Raji (cell line): Measurements from ENCODE around the gene DSC1.

Source experiments
- POLR2A ChIP-seq: IDR thresholded peaks from 2 replicates; pipeline ENCODE4 v1.6.1; 2011; ENCODE audit warnings: low read depth, low read length, control low read depth; ENCODE audit not compliant: insufficient read depth

Gene DSC1

DNA sequence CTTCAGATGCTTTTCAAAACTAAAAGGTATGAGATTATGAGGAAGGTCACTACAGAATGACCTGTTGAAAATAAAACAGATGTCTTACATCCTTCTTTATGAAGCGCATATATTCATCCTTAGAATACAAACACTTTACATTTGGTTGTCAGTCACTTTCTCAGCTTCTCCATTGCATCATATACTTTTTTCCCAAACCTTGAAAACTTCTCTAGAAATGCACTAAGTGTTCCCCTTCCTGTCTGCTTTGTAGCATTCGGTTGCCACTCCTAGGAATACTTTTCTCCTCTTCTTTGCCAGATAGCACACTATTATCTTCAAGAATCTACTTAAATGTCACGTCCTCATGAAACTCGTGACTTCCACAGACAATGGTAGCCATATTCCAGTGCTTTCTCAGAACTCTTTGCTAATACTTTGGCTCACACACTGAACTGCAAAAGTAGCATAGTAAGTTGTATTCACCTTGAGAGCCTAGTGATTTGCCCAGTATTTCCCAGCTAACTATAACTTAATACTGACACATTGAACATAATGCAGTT, 27.6 kb downstream of the DSC1 start:
- TF ChIP-seq POLR2A = no peak

DNA sequence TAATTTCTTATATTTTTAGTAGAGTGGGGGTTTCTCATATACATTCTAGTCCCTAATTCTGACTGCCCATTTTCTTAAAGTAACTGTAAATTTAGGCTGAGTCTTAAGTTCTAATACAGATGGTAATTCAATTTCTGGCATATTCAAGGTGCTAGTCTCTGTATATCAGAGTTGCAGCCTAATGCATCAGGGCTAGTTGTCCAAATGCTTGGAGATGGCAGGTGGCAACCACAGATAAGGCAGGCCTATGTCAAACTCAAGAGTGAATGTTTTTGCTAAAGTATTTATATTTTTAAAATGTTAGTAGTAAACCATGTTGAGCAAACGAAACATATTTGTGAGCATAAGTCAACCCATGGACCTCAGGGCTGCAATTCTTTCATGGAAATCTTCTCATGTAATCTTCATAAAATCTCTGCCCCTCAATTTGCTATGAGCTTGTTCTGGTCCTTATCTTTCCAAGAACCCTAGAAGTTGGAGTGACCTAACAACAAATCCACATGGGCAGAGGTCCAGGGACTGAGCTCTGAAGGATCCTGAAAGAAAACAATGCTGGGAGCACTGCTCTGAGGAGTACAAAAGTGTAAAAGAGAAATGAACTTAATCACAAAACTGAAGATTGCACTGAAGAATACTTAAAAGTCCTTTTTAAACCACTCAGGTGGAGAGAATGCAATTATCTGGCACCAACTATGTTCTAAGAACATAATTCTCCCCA, 33.1 kb downstream of the DSC1 start:
- no peak for TF ChIP-seq POLR2A

DNA sequence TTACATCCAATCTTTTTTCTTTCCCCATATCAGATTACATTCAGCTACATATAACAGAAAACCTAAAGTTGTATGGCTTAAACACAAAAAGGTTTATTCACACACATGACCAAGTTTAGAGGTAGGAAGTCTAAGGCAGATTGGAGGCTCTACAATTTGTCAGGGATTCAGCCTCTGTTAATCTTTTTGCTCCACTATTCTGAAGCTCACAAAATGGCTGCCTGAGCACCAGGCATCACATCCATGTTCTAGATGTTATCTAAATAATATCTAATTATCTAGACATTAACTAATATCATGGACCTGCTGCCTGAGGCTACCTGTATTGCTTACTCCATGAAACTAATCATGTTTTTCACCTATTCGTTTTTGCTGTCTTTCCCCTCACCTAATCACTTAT, 36.8 kb downstream of the DSC1 start:
- no peak for TF ChIP-seq POLR2A

DNA sequence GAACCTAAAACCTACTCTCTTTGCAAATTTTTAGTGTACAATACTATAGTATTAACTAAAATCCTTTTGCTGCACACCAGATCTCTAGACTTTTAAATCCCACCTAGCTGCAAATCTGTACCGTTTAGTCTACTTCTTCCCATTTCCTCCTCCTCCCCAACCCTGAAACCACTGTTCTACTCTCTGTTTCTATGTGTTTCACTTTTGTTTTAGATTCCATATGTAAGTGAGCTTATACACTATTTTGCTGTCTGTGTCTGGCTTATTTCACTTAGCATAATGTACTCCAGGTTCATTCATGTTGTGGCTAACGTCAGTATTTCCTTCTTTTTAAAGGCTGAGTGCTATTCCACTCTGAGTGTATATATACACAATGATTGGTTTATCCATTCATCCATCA, 42.1 kb downstream of the DSC1 start:
- TF ChIP-seq POLR2A = no peak

DNA sequence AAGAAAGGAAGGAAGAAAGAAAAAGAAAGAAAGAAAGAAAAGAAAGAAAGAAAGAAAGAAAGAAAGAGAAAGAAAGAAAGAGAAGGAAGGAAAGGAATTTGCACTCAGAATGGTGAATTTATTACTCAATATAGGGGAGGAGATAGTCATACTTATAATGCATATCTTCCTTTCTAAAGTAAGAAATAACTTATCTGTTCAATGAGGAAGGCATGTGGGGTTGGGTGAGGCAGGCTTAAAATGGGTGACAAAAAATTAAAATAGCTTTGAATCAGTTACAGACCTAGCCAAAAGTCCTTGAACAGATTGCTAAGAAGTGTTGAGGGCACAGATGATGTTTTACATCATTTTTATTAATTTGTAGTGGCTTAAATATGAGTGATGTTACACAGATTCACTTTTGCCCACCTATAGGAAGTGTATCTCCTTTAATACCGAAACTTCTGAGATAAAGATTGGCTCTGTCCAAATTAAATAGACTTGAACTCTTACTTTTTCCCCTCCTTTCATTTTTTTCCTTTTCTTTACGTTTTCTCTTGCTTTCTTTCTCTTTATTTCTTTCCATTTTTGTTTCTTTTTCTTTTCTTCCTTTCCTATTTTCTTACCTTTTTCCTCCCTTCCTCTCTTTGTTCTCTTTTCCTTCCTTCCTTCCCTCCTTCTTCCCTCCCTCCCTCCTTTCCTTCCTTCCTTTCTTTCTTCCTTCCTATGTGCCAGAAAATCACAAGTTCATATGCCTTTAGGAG, 45.6 kb downstream of the DSC1 start:
- no peak for TF ChIP-seq POLR2A

DNA sequence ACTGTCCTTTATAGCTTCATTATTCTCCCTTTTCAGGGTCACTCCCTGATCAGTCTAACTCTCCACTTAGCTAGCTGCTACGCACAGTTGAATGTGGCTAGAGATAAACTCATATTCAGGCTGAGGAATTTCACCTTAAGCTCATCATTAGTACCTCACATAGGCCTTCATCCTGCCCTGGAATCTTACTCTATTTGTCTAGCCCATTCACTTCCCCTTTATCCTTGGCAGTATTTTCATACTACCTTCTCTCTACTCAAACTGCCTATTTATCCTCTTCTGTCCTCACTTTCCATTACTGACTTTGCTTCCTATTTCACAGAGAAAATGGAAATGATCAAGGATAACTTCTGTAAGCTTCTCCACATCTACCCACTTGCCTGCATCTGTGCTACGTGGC, 49.9 kb downstream of the DSC1 start:
- TF ChIP-seq POLR2A = no peak

DNA sequence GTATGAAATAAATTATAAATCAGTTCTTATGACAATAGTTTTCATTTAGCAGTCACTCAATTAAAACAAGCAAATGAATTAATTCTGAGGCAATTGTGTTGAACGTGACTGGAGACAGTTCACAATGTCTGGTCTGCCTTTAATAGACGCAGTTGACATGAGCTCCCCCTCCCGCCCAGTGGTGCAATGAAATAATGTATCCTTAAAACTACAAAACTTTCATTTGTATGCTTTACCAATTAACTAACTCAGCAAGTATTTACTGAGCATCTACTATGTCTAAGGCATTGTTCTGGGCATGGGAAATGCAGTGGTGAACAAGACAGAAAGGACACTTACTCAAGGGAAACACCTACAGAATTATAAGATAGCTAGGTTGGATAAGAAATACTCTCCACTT, 56.9 kb downstream of the DSC1 start:
- TF ChIP-seq POLR2A = no peak

DNA sequence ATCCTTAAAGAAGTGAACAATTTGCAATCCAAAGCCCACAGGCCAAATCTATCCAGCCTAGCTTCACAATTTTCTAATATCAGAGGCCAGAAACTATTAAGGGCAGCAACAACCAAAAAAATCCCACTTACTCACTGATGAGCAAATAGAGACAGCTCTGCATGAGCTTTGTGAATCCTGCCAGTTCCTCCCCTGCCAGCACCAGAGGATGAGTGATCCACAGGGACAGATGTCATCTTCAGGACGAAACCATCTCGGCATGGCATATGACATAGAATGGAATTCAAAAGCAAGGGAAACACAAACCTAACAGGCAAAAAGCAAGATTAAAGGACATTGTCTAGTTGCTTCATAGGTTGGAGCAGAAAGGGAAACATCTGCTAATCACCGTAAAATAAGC, 58.2 kb downstream of the DSC1 start:
- TF ChIP-seq POLR2A = no peak

DNA sequence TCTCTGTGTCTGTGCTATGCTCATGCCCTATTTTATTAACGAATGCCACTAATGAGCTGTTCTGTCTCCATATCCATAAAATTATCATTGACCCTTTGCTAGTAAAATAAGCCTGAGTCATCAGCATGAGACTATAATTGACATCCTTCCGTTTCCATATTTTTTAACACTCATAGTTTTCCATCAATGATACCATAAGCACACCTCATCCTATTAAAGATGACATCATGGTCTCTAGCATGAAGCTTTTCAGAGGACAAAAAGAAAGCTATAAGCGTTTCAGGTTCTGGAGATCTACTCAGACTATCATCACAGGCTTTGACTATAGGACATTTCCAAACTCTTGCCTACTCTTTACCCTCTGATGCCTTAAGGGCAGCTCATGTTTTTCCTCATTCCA, 59.2 kb downstream of the DSC1 start:
- no peak for TF ChIP-seq POLR2A

DNA sequence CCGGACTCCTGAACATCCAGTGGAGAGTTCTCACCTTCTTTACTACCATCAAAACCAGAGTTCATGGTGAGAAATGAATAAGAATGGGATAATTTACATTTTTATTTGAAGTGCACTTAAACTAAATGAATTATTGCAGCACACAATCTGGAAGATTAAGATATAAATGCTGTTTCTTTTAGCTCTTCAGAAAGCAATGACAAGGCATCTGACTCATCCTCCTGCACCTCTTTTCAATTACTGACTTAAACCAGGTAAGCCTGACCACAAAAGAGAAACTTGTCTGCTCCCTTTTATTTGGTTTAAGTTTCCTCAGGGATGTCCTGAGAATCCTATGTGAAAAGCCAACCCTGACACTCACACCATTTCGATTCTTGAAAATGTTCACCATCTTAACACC, 59.7 kb downstream of the DSC1 start:
- TF ChIP-seq POLR2A = no peak

DNA sequence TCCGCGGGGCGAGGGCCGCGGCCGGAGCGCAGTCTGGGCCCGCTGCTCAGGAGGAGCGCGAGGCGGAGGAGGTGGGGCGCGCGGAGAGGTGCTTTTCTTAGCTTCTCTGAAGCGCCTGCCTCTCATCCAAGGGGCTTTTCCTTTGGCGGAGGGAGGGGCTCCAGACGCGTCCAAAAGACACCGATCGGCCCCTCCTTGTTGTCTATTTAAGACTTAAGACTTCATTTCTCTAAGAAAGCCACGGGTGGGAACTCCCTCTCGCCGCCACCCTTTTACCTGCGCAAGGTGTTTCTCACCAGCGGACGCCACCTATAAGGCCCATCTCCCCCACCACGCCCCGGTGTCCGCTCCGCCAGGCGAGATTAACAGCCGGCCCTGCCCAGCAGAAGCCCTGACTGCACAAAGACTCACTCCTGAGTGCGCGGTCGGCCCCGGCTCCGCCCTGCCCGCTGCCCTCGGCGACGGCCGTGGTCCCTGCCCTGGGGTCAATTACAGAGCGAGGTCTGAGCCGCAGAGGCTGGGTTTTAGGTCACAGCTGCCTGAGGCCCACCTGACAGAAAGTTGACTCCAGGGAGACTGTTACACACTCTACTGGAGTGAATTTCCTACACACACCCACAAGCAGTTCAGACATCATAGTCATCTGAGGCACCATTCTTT, 60.5 kb downstream of the DSC1 start, which contains the start of gene DSC2:
Gene DSC2, minus strand, starts transcription at position 397 of the 660 bp plus-strand sequence. CDS start 450 bp downstream, outside the sequence.
- no peak for TF ChIP-seq POLR2A

DNA sequence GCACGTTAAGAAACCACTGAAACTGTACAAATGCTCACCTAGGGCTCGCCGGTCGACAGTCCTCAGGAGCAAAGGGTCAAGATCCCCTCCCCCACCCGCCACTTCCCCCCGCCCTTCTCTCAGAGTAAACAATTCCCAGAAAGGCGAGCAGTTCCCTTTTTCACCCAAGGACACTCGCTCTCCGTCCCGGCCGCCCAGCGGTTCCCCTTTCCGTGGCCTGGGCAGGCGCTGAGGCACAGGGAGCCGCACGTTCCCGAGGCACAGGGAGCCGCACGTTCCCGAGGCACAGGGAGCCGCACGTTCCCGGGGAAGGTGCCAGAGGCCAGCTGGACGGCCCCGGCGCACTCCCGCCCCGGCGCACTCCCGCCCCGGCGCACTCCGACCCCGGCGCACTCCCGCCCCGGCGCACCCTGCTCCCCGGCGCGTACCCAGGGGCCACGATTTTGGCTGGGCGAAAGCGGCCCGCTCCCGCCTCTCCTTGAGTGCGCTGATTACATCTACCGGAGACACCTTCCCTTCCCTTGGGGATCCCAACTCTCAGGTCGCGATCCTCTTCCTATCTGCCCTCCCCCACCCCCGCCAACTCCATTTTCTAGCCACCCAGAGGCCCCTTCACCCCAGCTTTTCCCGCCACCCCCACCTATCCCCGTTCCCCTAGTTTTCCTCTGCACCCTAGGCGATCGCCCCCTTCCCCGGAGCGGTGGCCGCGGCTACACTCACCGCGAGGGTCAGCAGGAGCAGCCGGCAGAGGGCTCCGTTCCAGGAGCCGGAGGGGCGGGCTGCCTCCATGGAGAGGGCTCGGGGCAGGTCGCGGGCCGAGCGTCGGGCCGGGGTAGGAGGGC, 61.3 kb downstream of the DSC1 start:
- no peak for TF ChIP-seq POLR2A

DNA sequence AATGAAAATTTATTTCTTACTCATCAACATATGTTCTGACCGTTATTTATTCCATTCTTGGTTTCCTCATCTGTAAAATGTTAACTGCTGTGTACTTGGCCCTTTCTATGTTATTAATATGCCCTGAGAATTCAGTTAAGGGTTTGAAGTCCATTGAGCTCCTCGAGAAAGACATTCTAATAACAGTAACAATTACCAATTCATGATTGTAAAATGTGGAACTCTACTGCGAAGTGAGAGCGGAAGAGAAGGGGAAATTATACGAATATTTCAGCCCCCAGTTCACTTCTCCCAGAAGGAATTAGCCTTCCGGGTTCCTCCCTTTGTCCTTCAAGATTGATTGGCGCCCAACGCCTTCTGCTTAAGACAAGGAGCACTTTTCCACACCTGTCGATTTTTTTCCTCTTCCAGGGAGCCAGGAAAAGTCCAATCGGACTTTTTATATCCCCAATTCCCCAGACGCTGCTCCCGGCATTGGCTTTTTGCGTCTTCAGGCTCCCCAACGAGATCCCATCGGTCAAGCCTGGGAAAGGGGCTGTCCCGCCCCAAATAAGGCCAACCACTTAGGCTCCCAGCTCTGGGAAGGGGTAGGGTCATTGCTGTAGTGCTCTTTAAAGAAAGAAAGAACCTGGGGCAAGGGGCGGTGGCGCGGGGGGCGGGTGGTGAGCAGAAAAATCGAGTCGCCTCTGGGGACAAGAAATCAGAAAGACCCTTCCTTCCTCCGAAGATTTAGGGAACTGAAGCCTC, 62.0 kb downstream of the DSC1 start:
- no peak for TF ChIP-seq POLR2A

DNA sequence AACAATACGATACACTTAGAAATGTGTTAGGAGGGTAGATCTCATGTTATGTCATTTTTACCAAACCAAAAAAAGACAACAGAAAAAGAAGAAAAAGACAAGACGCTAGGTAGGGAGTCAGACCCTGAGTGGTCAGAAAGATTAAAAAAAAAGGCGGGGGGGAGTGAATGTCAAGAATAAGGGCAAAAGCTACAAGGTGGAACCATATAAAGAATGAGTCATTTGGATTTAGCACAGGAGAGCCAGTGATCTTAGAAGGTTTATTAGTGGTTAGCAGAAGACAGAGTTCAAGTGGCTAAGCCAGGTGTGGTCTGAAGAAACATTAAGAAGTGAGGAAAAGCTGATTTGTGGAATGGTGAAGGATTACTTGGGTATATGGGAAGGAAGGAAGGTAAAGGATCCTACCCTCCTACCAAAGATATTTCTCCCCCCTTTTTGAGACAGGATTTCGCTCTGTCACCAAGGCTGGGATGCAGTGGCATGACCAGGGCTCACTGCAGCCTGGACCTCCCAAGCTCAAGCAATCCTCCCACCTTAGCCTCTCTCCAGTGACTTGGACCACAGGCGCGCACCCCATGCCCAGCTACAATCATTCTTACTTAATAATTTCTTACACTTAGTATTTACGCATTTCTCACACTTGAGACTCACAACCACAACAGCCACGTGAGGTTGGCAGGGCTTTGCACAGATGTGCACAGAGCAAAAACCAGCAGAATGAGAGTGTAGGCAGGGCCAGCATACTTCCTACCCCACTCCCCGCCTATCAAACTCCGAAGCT, 63.0 kb downstream of the DSC1 start:
- TF ChIP-seq POLR2A = no peak

DNA sequence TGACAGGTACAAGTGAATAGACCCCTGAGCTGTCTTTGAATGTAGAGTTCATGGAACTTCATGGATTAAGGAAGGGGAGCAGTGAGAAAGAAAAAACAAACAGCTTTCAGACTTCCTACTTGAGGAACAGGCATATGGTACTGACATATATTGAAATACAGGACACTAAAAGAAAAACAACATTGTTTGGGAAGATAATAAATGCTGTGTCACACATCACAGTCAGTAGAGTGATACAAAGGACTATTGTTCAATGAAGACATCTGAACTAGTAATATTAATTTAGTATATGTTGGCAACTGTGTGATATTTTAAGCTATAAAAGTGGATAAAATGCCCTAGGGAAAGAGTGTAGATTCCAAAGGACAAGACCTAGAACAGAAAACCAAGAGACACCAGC, 63.8 kb downstream of the DSC1 start:
- no peak for TF ChIP-seq POLR2A
